Pancreas (tissue), 10 donors: ENCODE results near the gene PDE4B. TPM values are rescaled to one million over a fixed set of nuclear protein-coding genes. Genes with fewer than 3 reads are reported as not detected.

Experiments
- ATAC-seq, 4 donors: fragments of 200-7000 bp; cut with Tn5 transposase; one replicate each; pipeline versions ENCODE4 v1.8.0 to v1.9.1; 2020; ENCODE audit warnings: mild to moderate bottlenecking in 4 of 4, moderate library complexity in 4 of 4
- DNase-seq, 6 donors: peaks; one replicate each; pipeline ENCODE4 v3.0.0-alpha.2; 2020
- FAIRE-seq: peaks from 2 replicates; lab custom pipeline; 2012; peaks lifted over from hg19 to GRCh38; lab: Jason Lieb, UNC
- H3K27ac ChIP-seq, 4 donors: fragments of 200-600 bp; sonication (generic); 1 replicate in 3 of 4; 2 replicates in 1 of 4; pipeline versions ENCODE4 v1.5.0 to v1.8.0; 2020
- H3K27me3 ChIP-seq, 4 donors: fragments of 200-600 bp; one replicate each; pipeline ENCODE4 v1.8.0; 2021
- H3K36me3 ChIP-seq, 3 donors: fragments of 200-600 bp; sonication (generic) in 1 of 3; one replicate each; pipeline versions ENCODE4 v1.5.0 to v1.8.0; 2020 to 2021
- H3K4me1 ChIP-seq, 3 donors: fragments of 200-600 bp; one replicate each; pipeline ENCODE4 v1.8.0; 2021
- H3K4me3 ChIP-seq, 4 donors: fragments of 200-600 bp; sonication (generic) in 2 of 4; one replicate each; pipeline versions ENCODE4 v1.5.0 to v1.8.0; 2020 to 2021
- H3K9me3 ChIP-seq, 4 donors: fragments of 200-600 bp; one replicate each; pipeline ENCODE4 v1.8.0; 2021
- whole genome bisulfite sequencing, 2 donors: extraction: QIAGEN DNeasy Blood & Tissue Kit; methylation state at CpG; one replicate each; pipeline ENCODE4 v1.1.7; 2013; 5-methylcytosine and 5-hydroxymethylcytosine counted together
- intact Hi-C, 3 donors: fragments of 100-400 bp; cut with DNase I; formaldehyde crosslinking; loops; one replicate each; pipeline versions ENCODE4 v1.11.1 to v1.14.2; 2022
- polyA plus RNA-seq, 2 donors: library from polyadenylated mRNA; stranded (reverse); fragments of 200-250 nt; gene quantifications; one replicate each; pipeline ENCODE4 v1.2.3, GENCODE V29; 2013
- total RNA-seq, 6 donors: library from RNA; stranded (reverse); fragmentation: NEBNext Ultra II Directional in 4 of 6; extraction: Animal tissue kit (Norgen Biotek cat#: 25700) in 4 of 6; gene quantifications; one replicate each; pipeline versions ENCODE4 v1.2.1 to v1.2.4, GENCODE V29; 2021 to 2023
- TF ChIP-seq, protein P1 (sequence below), 4 donors: fragments of 200-600 bp; sonication (generic) in 3 of 4; IDR thresholded peaks; one replicate each; pipeline versions ENCODE4 v1.5.0 to v1.8.0; 2021; ENCODE audit warnings: antibody characterized with exemption in 4 of 4
- donor health status: healthy with polysubstance abuse.
- donor health status: DM: no; HTN: no; CAD: no; lungs with moderate emphysema.
- donor health status: DM: no; HTN: no; CAD: no.
- donor health status: control.
- donor health status: control.
- donor health status: Bipolar disorder and iron deficiency.
- donor health status: DM: yes; HTN: yes; CAD: no.
- donor health status: DM: no; HTN: no; CAD: no.
- donor health status: DM: no; HTN: no; CAD: no.
- donor health status: DM: yes; HTN: yes; CAD: no.

PDE4B gene
- total and polyA plus RNA-seq, 8 donors: 0.23 to 3.7 (median 0.92) TPM

DNA sequence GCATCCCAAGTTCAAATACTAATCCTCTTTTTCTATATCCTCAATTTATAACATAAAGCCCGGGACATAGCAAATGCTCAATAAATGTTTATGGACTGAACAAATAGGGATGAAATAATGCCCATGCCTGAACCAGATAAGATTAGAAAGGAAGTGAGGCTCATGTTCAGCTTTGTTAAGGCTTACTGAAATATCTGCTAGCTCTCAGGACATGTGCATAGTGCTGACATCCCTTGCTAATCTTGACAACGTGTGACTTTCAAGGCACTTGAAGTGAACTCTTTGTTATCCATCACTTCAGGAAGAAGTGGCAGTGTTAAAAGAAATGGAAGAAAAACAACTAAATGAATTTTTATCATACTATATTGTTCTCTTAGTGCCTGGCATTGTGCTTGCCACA, 481.0 kb downstream of the PDE4B start:
- TF ChIP-seq, protein P1, sequence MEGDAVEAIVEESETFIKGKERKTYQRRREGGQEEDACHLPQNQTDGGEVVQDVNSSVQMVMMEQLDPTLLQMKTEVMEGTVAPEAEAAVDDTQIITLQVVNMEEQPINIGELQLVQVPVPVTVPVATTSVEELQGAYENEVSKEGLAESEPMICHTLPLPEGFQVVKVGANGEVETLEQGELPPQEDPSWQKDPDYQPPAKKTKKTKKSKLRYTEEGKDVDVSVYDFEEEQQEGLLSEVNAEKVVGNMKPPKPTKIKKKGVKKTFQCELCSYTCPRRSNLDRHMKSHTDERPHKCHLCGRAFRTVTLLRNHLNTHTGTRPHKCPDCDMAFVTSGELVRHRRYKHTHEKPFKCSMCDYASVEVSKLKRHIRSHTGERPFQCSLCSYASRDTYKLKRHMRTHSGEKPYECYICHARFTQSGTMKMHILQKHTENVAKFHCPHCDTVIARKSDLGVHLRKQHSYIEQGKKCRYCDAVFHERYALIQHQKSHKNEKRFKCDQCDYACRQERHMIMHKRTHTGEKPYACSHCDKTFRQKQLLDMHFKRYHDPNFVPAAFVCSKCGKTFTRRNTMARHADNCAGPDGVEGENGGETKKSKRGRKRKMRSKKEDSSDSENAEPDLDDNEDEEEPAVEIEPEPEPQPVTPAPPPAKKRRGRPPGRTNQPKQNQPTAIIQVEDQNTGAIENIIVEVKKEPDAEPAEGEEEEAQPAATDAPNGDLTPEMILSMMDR (IDR thresholded peaks at IDR 0.05): no peak
- 69 to 82% methylated on average over 2 of the region's 2 CpGs for WGBS, 2 donors
- H3K27me3 ChIP-seq: no peaks in the 10 kb centered on the region
- ATAC-seq (no peak), DNase-seq (no peak), FAIRE-seq (no peak)
- H3K4me3 ChIP-seq: no peak overlapping the region
- H3K27ac ChIP-seq: no peak overlapping the region
- no peaks in the 10 kb centered on the region for H3K36me3 ChIP-seq
- H3K9me3 ChIP-seq: no peaks in the 10 kb centered on the region
- peaks cover 0 to 9% (median 3%) of the 10 kb centered on the region in 3 donors for H3K4me1 ChIP-seq
- intact Hi-C loops: no loop called here

DNA sequence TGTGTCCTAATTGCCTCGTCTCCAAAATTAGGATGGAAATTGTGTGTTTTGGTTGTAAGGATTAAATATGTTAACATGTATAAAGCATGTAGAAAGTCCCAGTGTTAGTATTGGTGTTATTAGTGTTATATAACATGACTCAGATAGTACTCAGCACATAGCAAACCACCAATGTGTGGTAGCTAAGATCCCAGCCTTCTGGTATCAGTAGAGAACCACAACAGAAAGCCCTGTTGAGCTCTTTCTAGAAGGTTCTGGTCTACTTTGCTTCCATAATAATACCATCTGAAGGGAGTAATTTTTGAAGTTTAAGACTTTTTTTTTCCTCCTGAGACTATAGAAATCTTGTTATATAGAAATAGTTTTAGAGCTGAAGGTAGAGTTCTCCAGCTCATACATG, 481.9 kb downstream of the PDE4B start:
- whole genome bisulfite sequencing, 2 donors: 22 to 39% methylated on average over 1 of the region's 1 CpG
- peaks cover 0 to 9% (median 3%) of the 10 kb centered on the region in 3 donors for H3K4me1 ChIP-seq
- intact Hi-C loops: no loop called here
- no peaks in the 10 kb centered on the region for H3K36me3 ChIP-seq
- no peak overlapping the region for H3K4me3 ChIP-seq
- no peaks in the 10 kb centered on the region for H3K9me3 ChIP-seq
- no peak for ATAC-seq
- no peaks in the 10 kb centered on the region for H3K27me3 ChIP-seq
- no peak for FAIRE-seq
- no peak for DNase-seq
- H3K27ac ChIP-seq: no peak overlapping the region
- TF ChIP-seq, protein P1 (IDR thresholded peaks at IDR 0.05): no peak

GRCh38 chr1:66275083-66275482, 482.4 kb downstream of the PDE4B start:
- H3K36me3 ChIP-seq: no peaks in the 10 kb centered on the region
- WGBS, 2 donors: 76 to 90% methylated on average over 1 of the region's 1 CpG
- H3K9me3 ChIP-seq: no peaks in the 10 kb centered on the region
- intact Hi-C loops: no loop called here
- TF ChIP-seq, protein P1 (IDR thresholded peaks at IDR 0.05): no peak
- H3K27me3 ChIP-seq: no peaks in the 10 kb centered on the region
- DNase-seq: no peak
- no peak overlapping the region for H3K4me3 ChIP-seq
- no peak for ATAC-seq
- H3K4me1 ChIP-seq: peaks cover 0 to 9% (median 3%) of the 10 kb centered on the region in 3 donors
- H3K27ac ChIP-seq: no peak overlapping the region
- FAIRE-seq: no peak

- no peak overlapping the region for H3K27ac ChIP-seq
- FAIRE-seq (no peak), DNase-seq (peak in 1 of 6 donors; percentile 24), ATAC-seq (peak in 2 of 4 donors; percentile 13 to 14)
- WGBS, 2 donors: 37 to 53% methylated on average over 5 of the region's 5 CpGs
- H3K4me1 ChIP-seq: peaks cover 0 to 9% (median 3%) of the 10 kb centered on the region in 3 donors
- TF ChIP-seq, protein P1 (IDR thresholded peaks at IDR 0.05): no peak
- H3K27me3 ChIP-seq: no peaks in the 10 kb centered on the region
- no peaks in the 10 kb centered on the region for H3K36me3 ChIP-seq
- intact Hi-C loops: no loop called here
- H3K4me3 ChIP-seq: no peak overlapping the region
- no peaks in the 10 kb centered on the region for H3K9me3 ChIP-seq
These were observed 482.9 kb downstream of the PDE4B start for GRCh38 chr1:66275601-66276023.

DNA sequence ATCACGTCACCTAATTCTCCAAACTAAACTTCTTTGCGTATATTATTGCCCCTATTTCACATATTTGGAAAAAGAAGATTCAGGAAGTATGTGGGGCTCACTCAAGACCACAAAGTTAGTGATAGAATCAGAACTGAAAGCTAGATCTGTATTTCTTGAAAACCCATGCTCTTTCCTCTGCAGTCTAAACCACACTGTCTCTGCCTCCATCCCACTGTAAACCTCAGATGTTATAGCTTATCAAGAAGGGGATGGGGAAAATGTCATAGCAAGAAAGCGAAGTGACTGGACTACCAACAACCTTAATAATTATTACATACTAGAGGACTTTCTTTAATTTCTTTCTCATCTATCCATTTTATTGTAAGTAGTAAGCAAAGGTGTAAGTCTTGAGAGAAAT, 483.5 kb downstream of the PDE4B start:
- peaks cover 0 to 9% (median 3%) of the 10 kb centered on the region in 3 donors for H3K4me1 ChIP-seq
- intact Hi-C loops: no loop called here
- H3K9me3 ChIP-seq: no peaks in the 10 kb centered on the region
- FAIRE-seq (no peak), ATAC-seq (peak in 1 of 4 donors; percentile 12), DNase-seq (no peak)
- no peak overlapping the region for H3K4me3 ChIP-seq
- TF ChIP-seq, protein P1 (IDR thresholded peaks at IDR 0.05): no peak
- H3K27ac ChIP-seq: no peak overlapping the region
- WGBS, 2 donors: 77 to 87% methylated on average over 3 of the region's 3 CpGs
- H3K36me3 ChIP-seq: no peaks in the 10 kb centered on the region
- H3K27me3 ChIP-seq: no peaks in the 10 kb centered on the region
